B cell (primary cell): Measurements from ENCODE around the gene HMX3. TPM values are rescaled to one million over a fixed set of nuclear protein-coding genes. Genes with fewer than 3 reads are reported as not detected.
A peak's percentile ranks its signal among the peaks of the same experiment; 100 is the strongest.

Experiments
- ATAC-seq: fragments of 200-7000 bp; cut with Tn5 transposase; one replicate; pipeline ENCODE4 v1.10.0; 2021; ENCODE audit warnings: low read depth, mild to moderate bottlenecking, moderate number of reproducible peaks, moderate library complexity
- CTCF ChIA-PET: fragments of 350-600 bp; sonication (Branson Sonifier 250); formaldehyde crosslinking; loops from one replicate; lab custom pipeline; 2021; ENCODE audit warnings: antibody characterized with exemption, inconsistent platforms; lab: Charles Lee
- POLR2A ChIA-PET: fragments of 350-600 bp; sonication (Branson Sonifier 250); formaldehyde crosslinking; loops from one replicate; lab custom pipeline; 2021; ENCODE audit warnings: antibody characterized with exemption; lab: Charles Lee
- DNase-seq: peaks from one replicate; pipeline ENCODE4 v3.0.0; 2013
- H2AFZ ChIP-seq: 2 replicates; pipeline ENCODE4 v1.6.1; 2012; ENCODE audit warnings: mild to moderate bottlenecking, low read depth, low read length; ENCODE audit not compliant: insufficient read depth, poor library complexity, severe bottlenecking
- H3K27ac ChIP-seq, 2 donors: 1 replicate in 1 of 2; 2 replicates in 1 of 2; pipeline ENCODE4 v1.5.1; 2012 to 2013; ENCODE audit warnings: low read length in 2 of 2, mild to moderate bottlenecking in 2 of 2, moderate library complexity in 1 of 2
- H3K27me3 ChIP-seq, 4 experiments: fragments of 200-600 bp in 1 of 4; sonication (generic) in 1 of 4; replicated peaks in 1 of 4; 1 replicate in 2 of 4; 2 replicates in 2 of 4; pipeline versions ENCODE4 v1.6.1 to v1.7.0; 2013 to 2016; ENCODE audit warnings: low read length in 3 of 4, mild to moderate bottlenecking in 2 of 4, mixed read lengths in 1 of 4, moderate library complexity in 1 of 4; ENCODE audit not compliant: insufficient read depth in 4 of 4, control insufficient read depth in 3 of 4; ENCODE audit errors: control extremely low read depth in 1 of 4
- H3K36me3 ChIP-seq, 2 experiments: replicated peaks in 1 of 2; 1 replicate in 1 of 2; 2 replicates in 1 of 2; pipeline versions ENCODE4 v1.6.1 to v1.7.1; 2013; ENCODE audit warnings: low read length in 1 of 2; ENCODE audit not compliant: insufficient read depth in 2 of 2, control insufficient read depth in 1 of 2; ENCODE audit errors: control extremely low read depth in 1 of 2, extremely low read depth in 1 of 2
- H3K4me1 ChIP-seq, 2 donors: fragments of 200-600 bp in 1 of 2; sonication (generic) in 1 of 2; 1 replicate in 1 of 2; 2 replicates in 1 of 2; pipeline versions ENCODE4 v1.5.1 to v1.6.1; 2013 to 2017; ENCODE audit warnings: low read length in 2 of 2; ENCODE audit not compliant: control insufficient read depth in 2 of 2, insufficient read depth in 2 of 2
- H3K4me2 ChIP-seq: replicated peaks from 2 replicates; pipeline ENCODE3; 2012; ENCODE audit warnings: mild to moderate bottlenecking, low read depth, low read length; ENCODE audit not compliant: poor library complexity, severe bottlenecking
- H3K4me3 ChIP-seq, 5 experiments: fragments of 200-600 bp in 1 of 5; sonication (generic) in 1 of 5; 1 replicate in 3 of 5; 2 replicates in 2 of 5; pipeline versions ENCODE4 v1.5.1 to v1.7.0; 2011 to 2016; ENCODE audit warnings: low read length in 4 of 5, mild to moderate bottlenecking in 4 of 5, low read depth in 2 of 5, control low read depth in 1 of 5, moderate library complexity in 1 of 5; ENCODE audit not compliant: insufficient read depth in 1 of 5; ENCODE audit errors: control extremely low read depth in 1 of 5, extremely low read depth in 1 of 5
- H3K79me2 ChIP-seq: fragments of 200-600 bp; sonication (generic); one replicate; pipeline ENCODE4 v1.6.0; 2016; ENCODE audit warnings: low read length; ENCODE audit not compliant: control insufficient read depth, insufficient read depth
- H3K9ac ChIP-seq: fragments of 200-600 bp; sonication (generic); 2 replicates; pipeline ENCODE4 v1.6.1; 2017; ENCODE audit warnings: mild to moderate bottlenecking, low read length, moderate library complexity
- H3K9me3 ChIP-seq, 3 donors: one replicate each; pipeline versions ENCODE4 v1.6.1 to v1.7.1; 2013; ENCODE audit warnings: low read length in 2 of 3; ENCODE audit not compliant: control insufficient read depth in 2 of 3, insufficient read depth in 1 of 3; ENCODE audit errors: control extremely low read depth in 1 of 3
- H4K20me1 ChIP-seq: 2 replicates; pipeline ENCODE4 v1.6.0; 2012; ENCODE audit warnings: mild to moderate bottlenecking, low read length; ENCODE audit not compliant: insufficient read depth, control insufficient read depth, poor library complexity, severe bottlenecking
- H3K27ac Mint-ChIP-seq: one replicate; pipeline ENCODE4 v1.8.0; 2021; ENCODE audit warnings: mixed read lengths
- H3K27me3 Mint-ChIP-seq: one replicate; pipeline ENCODE4 v1.8.0; 2021; ENCODE audit warnings: mixed read lengths
- H3K4me1 Mint-ChIP-seq: one replicate; pipeline ENCODE4 v1.8.0; 2021; ENCODE audit warnings: mixed read lengths
- H3K4me3 Mint-ChIP-seq: one replicate; pipeline ENCODE4 v1.8.0; 2021; ENCODE audit warnings: mixed read lengths
- H3K9me3 Mint-ChIP-seq: one replicate; pipeline ENCODE4 v1.8.0; 2022; ENCODE audit warnings: mixed read lengths; ENCODE audit not compliant: insufficient read depth
- EZH2 ChIP-seq: IDR thresholded peaks from 2 replicates; pipeline ENCODE4 v1.6.1; 2012; ENCODE audit warnings: borderline replicate concordance, low read depth, mild to moderate bottlenecking, moderate library complexity, low read length; ENCODE audit not compliant: insufficient read depth, poor library complexity, severe bottlenecking
- WGBS: methylation state at CpG from one replicate; pipeline ENCODE4 v1.1.5; 2013; ENCODE audit warnings: missing lambda C conversion rate; ENCODE audit not compliant: insufficient coverage; 5-methylcytosine and 5-hydroxymethylcytosine counted together
- intact Hi-C: fragments of 100-400 bp; cut with micrococcal nuclease; formaldehyde crosslinking; loops from one replicate; pipeline ENCODE4 v1.10.0; 2022
- polyA plus RNA-seq: library from polyadenylated mRNA; depleted of rRNA; stranded (reverse); fragments of >200 nt; gene quantifications from 2 replicates; pipeline ENCODE4 v1.2.3, GENCODE V29; 2012
- total RNA-seq, 2 donors: library from RNA; stranded (reverse); fragments of 120-200 nt in 1 of 2; gene quantifications; 1 replicate in 1 of 2; 2 replicates in 1 of 2; pipeline versions ENCODE4 v1.2.3 to v1.2.4, GENCODE V29; 2013 to 2022
- TF ChIP-seq, protein P1 (sequence below): fragments of 200-600 bp; IDR thresholded peaks from one replicate; pipeline ENCODE4 v1.8.0; 2022; ENCODE audit warnings: antibody characterized with exemption, mild to moderate bottlenecking

HMX3 gene
- total and polyA plus RNA-seq, 2 donors (not counting 1 experiment from before 2014, with no cell fraction given): not detected

DNA sequence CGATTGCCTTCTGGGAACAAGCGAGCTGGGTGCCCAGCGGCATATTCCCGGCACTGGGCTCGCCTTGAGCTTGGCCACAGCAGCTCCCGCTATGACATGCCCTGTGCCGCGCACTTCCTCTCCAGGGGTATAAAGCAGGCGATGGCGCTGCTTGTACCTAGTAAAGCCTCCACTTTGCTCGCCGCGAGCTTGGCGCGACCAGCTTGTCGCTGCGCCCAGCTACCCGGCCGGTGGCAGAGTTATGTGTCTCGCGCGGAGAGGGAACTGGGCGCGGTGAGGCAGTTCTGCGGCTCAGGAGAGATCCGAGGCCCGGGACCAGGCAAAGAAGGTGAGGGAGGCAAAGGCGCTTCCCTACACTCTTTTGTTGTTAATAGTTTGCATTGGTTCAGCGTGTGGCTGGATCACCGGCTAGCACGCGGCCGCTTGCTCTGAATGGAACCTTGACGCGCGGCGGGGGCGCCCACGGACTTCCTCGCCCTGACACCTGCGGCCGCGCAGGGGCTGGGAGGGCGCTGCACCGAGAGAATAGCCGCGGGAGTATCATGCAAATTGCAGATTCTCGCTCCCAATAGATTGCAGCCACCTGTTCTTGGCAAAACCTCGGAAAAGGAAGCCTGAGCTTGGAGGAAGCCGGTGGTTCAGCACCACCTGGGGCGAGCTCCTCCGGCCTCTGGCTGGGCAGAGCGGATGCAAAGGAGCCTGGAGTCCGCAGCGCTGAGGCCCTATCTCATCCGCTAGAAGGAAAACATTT lies 15.4 kb downstream of the HMX3 start:
- Histone ChIP-seq H3K27me3 (peaks cover 0 to 68% (median 52%) of the 10 kb centered on the region in 4 experiments), H4K20me1 (peaks cover 24% of the 10 kb centered on the region), H3K9me3 (peaks cover 3 to 54% (median 6%) of the 10 kb centered on the region in 3 donors), H3K36me3 (peaks cover 2 to 6% of the 10 kb centered on the region in 2 experiments), H3K4me1 (peaks cover 69 to 74% of the 10 kb centered on the region in 2 donors), H3K27ac (no peak overlapping the region), H3K4me2 (peak overlapping the region; percentile 78), H3K4me3 (peak overlapping the region in 4 of 5 experiments; percentile 10 to 44 (median 37)), H3K79me2 (peaks cover 20% of the 10 kb centered on the region), H3K9ac (peak overlapping the region; percentile 28), H2AFZ (peak overlapping the region; percentile 59)
- no peak for ATAC-seq
- Mint-ChIP-seq H3K27ac (peak overlapping the region; percentile 37), H3K4me1 (peaks cover 60% of the 10 kb centered on the region), H3K4me3 (peak overlapping the region; percentile 79), H3K27me3 (peaks cover 33% of the 10 kb centered on the region), H3K9me3 (no peaks in the 10 kb centered on the region)
- peak; percentile 68 for DNase-seq
- CTCF ChIA-PET: interaction anchor here (0.7 to 1.4 kb wide), 5 partner anchors 11 to 407 kb away, joined by 3 to 4 read pairs (median 3); no protein-coding TSS in a partner anchor
- intact Hi-C loops: loop anchor here (5.0 to 10.0 kb wide), 3 partner anchors 251 to 1314 kb away; partner anchors contain the start of genes ATE1 and LHPP
- POLR2A ChIA-PET: no interaction called here
- TF ChIP-seq EZH2: peak; percentile 77
- TF ChIP-seq, protein P1, sequence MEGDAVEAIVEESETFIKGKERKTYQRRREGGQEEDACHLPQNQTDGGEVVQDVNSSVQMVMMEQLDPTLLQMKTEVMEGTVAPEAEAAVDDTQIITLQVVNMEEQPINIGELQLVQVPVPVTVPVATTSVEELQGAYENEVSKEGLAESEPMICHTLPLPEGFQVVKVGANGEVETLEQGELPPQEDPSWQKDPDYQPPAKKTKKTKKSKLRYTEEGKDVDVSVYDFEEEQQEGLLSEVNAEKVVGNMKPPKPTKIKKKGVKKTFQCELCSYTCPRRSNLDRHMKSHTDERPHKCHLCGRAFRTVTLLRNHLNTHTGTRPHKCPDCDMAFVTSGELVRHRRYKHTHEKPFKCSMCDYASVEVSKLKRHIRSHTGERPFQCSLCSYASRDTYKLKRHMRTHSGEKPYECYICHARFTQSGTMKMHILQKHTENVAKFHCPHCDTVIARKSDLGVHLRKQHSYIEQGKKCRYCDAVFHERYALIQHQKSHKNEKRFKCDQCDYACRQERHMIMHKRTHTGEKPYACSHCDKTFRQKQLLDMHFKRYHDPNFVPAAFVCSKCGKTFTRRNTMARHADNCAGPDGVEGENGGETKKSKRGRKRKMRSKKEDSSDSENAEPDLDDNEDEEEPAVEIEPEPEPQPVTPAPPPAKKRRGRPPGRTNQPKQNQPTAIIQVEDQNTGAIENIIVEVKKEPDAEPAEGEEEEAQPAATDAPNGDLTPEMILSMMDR: no peak
- 2% methylated on average over 56 of the region's 56 CpGs for WGBS
